Stimulated activated CD4-positive, alpha-beta T cell treated with anti-CD3 and anti-CD28 coated beads, TNF-alpha, amount 100 ng/mL, for 24 hours (primary cell): ENCODE data around the gene GALNT2.

Experiments used
- DNase-seq, 3 experiments: peaks; one replicate each; pipeline ENCODE4 v3.0.0-alpha.2; 2020; ENCODE audit warnings: low read depth in 3 of 3

GALNT2 gene

GRCh38 chr1:230071316-230071715 is 4.3 kb downstream of the GALNT2 start:
- DNase-seq, result no peak

GRCh38 chr1:230072296-230072695 is 5.3 kb downstream of the GALNT2 start:
- no peak for DNase-seq

- DNase-seq, result no peak
These were observed 5.8 kb downstream of the GALNT2 start for GRCh38 chr1:230072866-230073265.

GRCh38 chr1:230073371-230074035 is 6.5 kb downstream of the GALNT2 start:
- no peak for DNase-seq

GRCh38 chr1:230074270-230074669 is 7.2 kb downstream of the GALNT2 start:
- DNase-seq, result no peak

GRCh38 chr1:230074762-230075161 is 7.7 kb downstream of the GALNT2 start:
- no peak for DNase-seq

GRCh38 chr1:230076121-230076520 is 9.1 kb downstream of the GALNT2 start:
- DNase-seq, result no peak

GRCh38 chr1:230077011-230077410 is 10.0 kb downstream of the GALNT2 start:
- no peak for DNase-seq

GRCh38 chr1:230077436-230078213 is 10.6 kb downstream of the GALNT2 start:
- no peak for DNase-seq

- no peak for DNase-seq
These were observed 12.4 kb downstream of the GALNT2 start for GRCh38 chr1:230079199-230080024.

GRCh38 chr1:230080822-230081221 is 13.8 kb downstream of the GALNT2 start:
- no peak for DNase-seq

- DNase-seq, result no peak
These were observed 14.7 kb downstream of the GALNT2 start for GRCh38 chr1:230081751-230082150.

GRCh38 chr1:230082211-230082610 is 15.2 kb downstream of the GALNT2 start:
- DNase-seq, result no peak

- DNase-seq, result no peak
These were observed 16.0 kb downstream of the GALNT2 start for GRCh38 chr1:230083053-230083452.

GRCh38 chr1:230083746-230084407 is 16.8 kb downstream of the GALNT2 start:
- no peak for DNase-seq

- DNase-seq, result peak; percentile 41 to 72 (median 54)
These were observed 17.6 kb downstream of the GALNT2 start for GRCh38 chr1:230084408-230085177.

GRCh38 chr1:230085178-230085515 is 18.1 kb downstream of the GALNT2 start:
- no peak for DNase-seq

GRCh38 chr1:230086151-230086550 is 19.1 kb downstream of the GALNT2 start:
- DNase-seq, result no peak

- no peak for DNase-seq
These were observed 20.1 kb downstream of the GALNT2 start for GRCh38 chr1:230087028-230087716.

- DNase-seq, result no peak
These were observed 20.7 kb downstream of the GALNT2 start for GRCh38 chr1:230087717-230088105.
